ENCODE data around the gene FMN2. TPM values are rescaled to one million over a fixed set of nuclear protein-coding genes. Genes with fewer than 3 reads are reported as not detected.

The FMN2 gene
- 35.4 and 39.8 TPM in 2 replicates for total RNA-seq (2014; rRNA removed; shearing (Covaris generic))
- polyA plus RNA-seq (2015; cell fraction: cytosol; rRNA removed): 24.9 and 45.3 TPM in 2 replicates
- 11.7 and 13.8 TPM in 2 replicates for polyA plus RNA-seq (2015; cell fraction: nucleus; rRNA removed)

DNA sequence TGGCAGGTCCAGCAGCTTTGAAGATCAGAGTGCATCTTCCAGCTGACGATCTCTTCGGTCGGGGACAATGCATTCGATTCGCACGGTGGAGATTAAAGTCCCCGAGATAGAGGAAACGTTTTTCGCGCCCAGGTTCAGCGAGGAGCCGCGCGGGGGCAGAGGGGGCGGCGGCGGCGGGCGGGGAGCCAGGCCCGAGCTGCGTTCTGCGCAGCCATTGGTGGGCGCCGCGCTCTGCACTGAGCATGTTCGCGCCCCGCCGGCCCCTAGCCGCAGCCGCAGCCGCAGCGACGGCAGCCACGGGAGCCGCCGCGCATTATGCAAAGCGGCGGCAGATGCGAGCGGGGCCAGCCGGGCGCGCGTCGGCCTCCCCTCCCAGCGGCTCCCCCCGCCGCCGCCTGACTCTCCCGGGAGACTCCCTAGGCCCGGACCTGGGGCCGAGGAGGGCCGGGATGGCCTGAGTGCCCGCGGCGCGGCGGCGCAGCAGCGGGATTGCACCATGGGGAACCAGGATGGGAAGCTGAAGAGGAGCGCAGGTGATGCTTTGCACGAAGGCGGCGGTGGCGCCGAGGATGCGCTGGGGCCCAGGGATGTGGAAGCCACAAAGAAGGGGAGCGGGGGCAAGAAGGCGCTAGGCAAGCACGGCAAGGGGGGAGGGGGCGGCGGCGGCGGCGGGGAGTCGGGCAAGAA lies at the start of gene FMN2:
TSS of gene FMN2 (plus strand) at position 270 of the 687 bp plus-strand sequence. CDS start at position 497, 227 bp downstream.
- DNase-seq (ENCODE audit: low read depth, low spot score): peak; percentile 34
- in situ Hi-C loops (cut with HindIII; ENCODE audit: low pct_unique_long_range_greater_than_20kb, low sequenced_read_pairs): no loop called here

DNA sequence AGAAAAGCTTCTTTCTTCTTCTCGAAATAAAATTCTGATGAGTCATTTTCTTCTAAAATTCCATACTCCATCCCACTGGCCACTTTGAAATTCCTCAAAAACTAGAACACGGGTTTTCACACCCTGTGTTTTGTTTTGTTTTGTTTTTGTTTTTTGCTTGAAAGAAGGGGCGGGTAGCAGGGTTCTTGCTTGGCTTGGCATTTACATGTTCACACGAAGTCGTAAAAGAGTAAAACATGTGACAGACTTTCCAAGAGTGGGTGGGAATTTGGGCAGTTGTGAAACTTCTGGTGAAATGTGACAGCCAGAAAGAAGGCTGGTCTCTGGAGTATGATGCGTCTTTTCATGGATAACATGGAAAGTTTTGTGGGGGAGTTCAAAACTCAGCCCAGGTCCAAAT lies 47.1 kb upstream of the FMN2 start:
- in situ Hi-C loops (cut with HindIII; ENCODE audit: low pct_unique_long_range_greater_than_20kb, low sequenced_read_pairs): no loop called here

DNA sequence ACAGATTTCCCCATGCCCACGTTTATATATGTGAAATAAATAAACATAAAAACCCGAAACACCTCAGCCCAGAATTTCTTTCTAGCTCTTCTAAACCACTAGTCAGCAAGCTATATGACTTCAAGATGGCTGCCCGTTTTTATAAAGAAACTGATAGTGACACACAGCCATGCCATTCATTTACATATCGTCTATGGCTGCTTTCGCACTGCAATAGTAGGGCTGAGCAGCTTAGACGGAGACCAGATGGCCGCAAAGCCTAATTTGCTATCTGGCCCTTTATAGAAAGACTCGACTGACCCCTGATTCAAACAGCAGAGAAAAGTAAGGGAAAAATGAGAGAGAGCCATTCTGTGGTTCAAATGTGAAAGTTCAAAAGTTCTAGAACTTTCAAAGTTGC lies 45.7 kb upstream of the FMN2 start:
- in situ Hi-C loops (cut with HindIII; ENCODE audit: low pct_unique_long_range_greater_than_20kb, low sequenced_read_pairs): no loop called here
- DNase-seq (ENCODE audit: low read depth, low spot score): no peak

More for the DNA sequence above, 47.1 kb upstream of the FMN2 start:
- peak; percentile 19 for DNase-seq (ENCODE audit: low read depth, low spot score)

DNA sequence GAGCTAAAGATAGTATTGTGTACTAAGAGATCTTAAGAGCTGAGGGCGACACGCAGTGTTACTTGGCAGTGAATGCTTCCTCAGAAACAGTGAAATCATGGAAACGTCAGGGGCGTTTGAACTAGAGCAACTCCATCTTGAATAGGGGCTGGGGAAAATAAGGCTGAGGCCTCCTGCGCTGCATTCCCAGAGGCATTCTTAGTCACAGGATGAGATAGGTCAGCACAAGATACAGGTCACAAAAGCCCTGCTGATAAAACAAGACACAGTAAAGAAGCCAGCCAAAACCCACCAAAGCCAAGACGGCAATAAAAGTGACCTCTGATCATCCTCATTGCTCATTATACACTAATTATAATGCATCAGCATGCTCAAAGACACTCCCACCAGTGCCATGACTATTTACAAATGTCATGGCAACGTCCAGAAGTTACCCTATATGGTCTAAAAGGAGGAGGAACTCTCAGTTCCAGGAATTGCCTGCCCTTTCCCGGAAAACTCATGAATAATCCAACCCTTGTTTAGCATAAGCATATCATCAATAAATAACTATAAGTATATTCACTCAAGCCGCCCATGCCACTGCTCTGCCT lies 37.5 kb upstream of the FMN2 start:
- no peak for DNase-seq (ENCODE audit: low read depth, low spot score)
- in situ Hi-C loops (cut with HindIII; ENCODE audit: low pct_unique_long_range_greater_than_20kb, low sequenced_read_pairs): no loop called here

DNA sequence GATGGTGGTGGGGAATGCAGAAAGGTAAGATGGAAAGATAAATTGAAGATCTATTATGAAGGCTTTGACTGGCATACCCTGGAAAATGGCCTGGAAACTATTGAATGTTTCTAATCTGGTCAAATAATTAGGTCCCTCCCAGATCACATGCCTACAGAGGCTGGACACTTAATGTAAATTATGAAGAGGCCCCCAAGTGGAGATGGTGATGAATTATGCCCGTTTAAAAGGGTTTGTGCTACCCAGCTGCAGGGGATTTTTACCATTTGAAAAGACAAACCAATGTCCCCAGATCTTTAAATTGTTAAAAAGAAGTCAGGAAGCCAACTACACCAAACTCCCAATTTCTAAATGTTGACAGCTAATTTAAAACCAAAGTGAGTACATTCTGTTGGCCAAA lies 35.7 kb upstream of the FMN2 start:
- in situ Hi-C loops (cut with HindIII; ENCODE audit: low pct_unique_long_range_greater_than_20kb, low sequenced_read_pairs): no loop called here
- DNase-seq (ENCODE audit: low read depth, low spot score): peak; percentile 6

DNA sequence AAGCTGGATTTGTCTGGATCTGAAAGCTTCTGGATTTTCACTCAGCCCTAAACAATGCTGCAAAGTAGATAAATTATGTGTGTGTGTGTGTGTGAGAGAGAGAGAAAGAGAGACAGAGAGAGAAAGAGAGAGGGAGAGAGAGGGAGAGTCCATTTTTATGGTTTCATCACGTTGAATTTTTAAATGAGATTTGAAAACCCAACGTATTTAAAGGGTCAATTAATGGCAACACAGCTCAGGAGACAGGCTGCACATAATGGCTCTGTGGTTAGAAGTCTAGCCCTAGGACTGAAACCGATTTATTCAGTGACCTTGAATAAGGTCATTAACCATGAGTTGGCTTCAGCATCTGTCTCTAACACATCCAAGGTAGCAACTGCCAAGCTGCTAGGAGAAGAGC lies 35.3 kb upstream of the FMN2 start:
- no peak for DNase-seq (ENCODE audit: low read depth, low spot score)
- in situ Hi-C loops (cut with HindIII; ENCODE audit: low pct_unique_long_range_greater_than_20kb, low sequenced_read_pairs): no loop called here

DNA sequence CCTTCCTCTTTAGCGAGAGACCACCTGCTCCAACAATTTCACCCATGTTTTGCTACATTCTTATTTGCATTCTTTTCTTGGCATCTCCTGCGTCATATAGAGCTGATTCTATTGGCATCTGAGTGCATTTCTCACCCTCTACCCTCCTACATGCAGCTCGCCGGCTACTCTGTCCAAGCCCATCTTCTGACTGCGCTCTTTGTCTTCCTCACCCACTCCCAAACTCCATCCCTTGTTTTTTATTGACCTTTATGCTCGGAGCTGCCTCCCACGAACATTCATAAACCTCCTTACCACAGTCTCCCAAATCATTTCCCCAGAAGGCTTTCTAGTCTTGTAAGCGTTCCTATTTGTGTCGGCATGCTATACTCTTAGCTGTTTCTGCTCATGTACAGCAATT lies 33.6 kb upstream of the FMN2 start:
- in situ Hi-C loops (cut with HindIII; ENCODE audit: low pct_unique_long_range_greater_than_20kb, low sequenced_read_pairs): no loop called here
- DNase-seq (ENCODE audit: low read depth, low spot score): peak; percentile 52

DNA sequence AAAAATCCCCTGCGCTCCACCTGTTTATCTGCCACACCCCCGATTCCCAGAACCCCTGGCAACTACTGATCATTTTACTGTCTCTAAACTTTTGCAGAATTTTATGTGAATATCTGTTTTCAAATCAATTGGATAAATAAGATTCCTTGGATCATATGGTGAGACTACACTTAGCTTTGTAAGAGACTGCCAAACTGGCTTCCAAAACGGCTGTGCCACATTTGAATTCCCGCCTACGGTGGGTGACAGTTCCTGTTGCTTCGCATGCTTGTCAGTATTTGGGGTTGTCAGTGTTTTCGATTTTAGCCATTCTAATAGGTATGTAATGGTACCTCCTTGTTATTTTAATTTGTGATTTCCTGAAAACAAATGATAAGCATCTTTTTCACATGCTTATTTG lies 22.7 kb upstream of the FMN2 start:
- in situ Hi-C loops (cut with HindIII; ENCODE audit: low pct_unique_long_range_greater_than_20kb, low sequenced_read_pairs): no loop called here

DNA sequence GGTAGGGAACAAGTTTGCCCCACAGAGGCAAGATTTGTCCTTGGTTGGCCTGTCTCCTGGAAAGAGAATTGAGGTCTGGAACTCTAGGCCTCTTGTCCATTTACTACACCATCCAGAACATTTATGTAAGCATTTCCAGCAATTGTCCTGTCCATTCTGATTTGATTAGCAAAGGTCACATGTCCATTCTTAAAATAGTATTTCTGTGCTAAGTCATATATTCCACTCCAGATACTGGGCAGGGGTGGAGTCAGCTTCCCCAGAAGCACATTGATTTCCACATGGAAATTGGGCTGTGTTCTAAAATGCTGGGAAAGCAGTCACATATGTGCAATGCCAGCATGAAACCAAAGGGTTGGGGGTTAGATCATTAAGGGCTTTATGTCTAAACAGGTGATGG lies 21.5 kb upstream of the FMN2 start:
- no peak for DNase-seq (ENCODE audit: low read depth, low spot score)
- in situ Hi-C loops (cut with HindIII; ENCODE audit: low pct_unique_long_range_greater_than_20kb, low sequenced_read_pairs): no loop called here

More for the DNA sequence above, 22.7 kb upstream of the FMN2 start:
- no peak for DNase-seq (ENCODE audit: low read depth, low spot score)

DNA sequence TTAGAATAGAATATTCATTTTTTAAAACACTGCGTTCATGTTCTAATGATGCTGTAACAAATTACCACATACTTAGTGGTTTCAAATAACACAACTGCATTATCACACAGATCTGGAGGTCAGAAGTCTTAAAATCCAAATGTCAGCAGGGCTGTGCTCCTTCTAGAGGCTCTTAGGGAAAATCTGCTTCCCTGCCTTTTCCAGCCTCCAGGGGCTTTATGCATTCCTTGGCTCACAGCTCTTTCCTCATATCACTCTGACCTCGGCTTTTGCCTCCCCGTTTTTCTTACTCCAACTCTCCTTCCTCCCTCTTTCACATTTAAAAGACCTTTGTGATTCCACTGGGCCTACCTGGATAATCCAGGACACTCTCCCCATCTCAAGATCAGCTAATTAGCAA lies 18.6 kb upstream of the FMN2 start:
- DNase-seq (ENCODE audit: low read depth, low spot score): peak; percentile 9

DNA sequence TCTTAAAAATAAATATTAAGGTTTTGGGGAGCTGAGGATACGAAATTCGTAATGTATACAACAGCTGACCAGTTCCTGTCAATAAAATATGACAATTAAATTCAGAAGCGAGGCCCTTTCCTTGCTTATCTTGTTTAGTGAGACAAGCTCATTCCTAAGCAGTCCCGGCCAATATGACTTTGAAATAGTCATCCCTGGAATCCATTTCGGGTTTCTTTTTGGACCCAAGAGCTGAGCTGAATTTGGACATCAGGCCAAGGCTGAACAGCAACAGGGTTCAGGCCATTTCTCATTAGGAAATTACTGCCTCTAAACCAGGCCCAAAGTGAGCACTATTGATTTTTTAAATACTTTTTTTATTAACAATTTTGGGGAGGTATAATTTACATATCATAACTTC lies 17.3 kb upstream of the FMN2 start:
- DNase-seq (ENCODE audit: low read depth, low spot score): no peak
- in situ Hi-C loops (cut with HindIII; ENCODE audit: low pct_unique_long_range_greater_than_20kb, low sequenced_read_pairs): no loop called here

More for the DNA sequence above, 18.6 kb upstream of the FMN2 start:
- in situ Hi-C loops (cut with HindIII; ENCODE audit: low pct_unique_long_range_greater_than_20kb, low sequenced_read_pairs): no loop called here

DNA sequence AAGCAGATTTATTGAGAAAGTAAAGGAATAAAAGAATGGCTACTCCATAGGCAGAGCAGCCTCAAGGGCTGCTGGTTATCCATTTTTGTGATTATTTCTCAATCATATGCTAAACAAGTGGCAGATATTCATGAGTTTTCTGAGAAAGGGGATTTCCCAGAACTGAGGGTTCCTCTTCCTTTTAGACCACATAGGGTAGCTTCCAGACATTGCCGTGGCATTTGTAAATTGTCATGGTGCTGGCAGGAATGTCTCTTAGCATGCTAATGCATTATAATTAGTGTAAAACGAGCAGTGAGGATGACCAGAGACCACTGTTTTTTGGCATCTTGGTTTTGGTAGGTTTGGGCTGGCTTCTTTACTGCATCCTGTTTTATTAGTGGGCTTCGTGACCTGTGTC lies 16.8 kb upstream of the FMN2 start:
- no peak for DNase-seq (ENCODE audit: low read depth, low spot score)
- in situ Hi-C loops (cut with HindIII; ENCODE audit: low pct_unique_long_range_greater_than_20kb, low sequenced_read_pairs): no loop called here

DNA sequence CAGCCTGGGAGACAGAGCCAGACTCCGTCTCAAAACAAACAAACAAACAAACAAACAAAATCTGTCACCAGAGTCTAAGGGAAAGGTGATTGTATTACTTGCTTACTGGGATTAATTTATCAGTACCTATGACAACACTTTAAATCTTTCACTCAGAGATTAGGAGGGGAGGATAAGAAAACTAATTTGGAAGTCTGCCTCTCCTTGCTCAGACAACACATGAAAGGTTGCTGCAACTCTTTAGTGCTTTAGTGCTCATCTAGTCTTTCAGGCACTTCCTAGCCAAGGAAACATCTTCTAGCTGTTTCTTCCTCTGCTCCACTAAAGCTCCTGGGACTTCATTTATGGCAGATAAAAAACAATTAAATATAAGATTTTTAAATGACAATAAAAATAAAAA lies 7.3 kb upstream of the FMN2 start:
- in situ Hi-C loops (cut with HindIII; ENCODE audit: low pct_unique_long_range_greater_than_20kb, low sequenced_read_pairs): no loop called here
- no peak for DNase-seq (ENCODE audit: low read depth, low spot score)

DNA sequence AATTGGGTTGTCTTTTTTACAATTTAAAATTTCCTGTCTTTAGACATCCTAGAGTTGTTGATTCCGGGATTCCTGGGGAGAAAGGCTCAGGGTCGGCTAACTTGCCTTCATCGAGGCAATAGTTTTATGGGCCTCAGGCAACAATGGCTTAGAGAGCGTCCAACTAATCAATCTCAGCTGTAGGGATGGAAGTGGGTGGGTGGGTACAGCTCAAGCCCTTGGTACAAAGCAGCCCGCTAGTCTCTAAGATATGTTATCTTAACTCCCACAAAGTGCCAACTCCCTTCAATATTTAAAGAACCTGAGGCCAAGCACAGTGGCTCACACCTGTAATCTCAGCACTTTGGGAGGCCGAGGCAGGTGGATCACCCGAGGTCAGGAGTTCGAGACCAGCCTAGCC lies 6.9 kb upstream of the FMN2 start:
- in situ Hi-C loops (cut with HindIII; ENCODE audit: low pct_unique_long_range_greater_than_20kb, low sequenced_read_pairs): no loop called here
- no peak for DNase-seq (ENCODE audit: low read depth, low spot score)

DNA sequence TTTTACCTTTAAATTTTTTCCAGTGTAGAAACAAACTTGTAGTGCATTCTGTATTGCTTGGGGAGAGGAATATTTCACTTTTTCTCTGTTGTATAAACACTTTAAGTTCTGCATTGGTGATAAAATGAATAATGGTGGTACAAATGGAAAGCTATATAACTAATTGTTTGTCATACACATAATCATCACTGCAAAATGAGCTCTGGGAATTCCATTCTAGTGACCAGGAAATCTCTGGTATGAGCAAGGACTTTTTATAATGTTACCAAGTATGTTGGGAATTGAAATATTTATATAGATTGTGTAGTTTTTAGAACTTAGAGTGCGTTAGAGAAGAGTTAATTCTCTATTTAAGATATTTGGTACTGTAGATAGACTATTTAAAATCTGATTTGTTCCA lies 5.0 kb upstream of the FMN2 start:
- in situ Hi-C loops (cut with HindIII; ENCODE audit: low pct_unique_long_range_greater_than_20kb, low sequenced_read_pairs): no loop called here
- no peak for DNase-seq (ENCODE audit: low read depth, low spot score)

DNA sequence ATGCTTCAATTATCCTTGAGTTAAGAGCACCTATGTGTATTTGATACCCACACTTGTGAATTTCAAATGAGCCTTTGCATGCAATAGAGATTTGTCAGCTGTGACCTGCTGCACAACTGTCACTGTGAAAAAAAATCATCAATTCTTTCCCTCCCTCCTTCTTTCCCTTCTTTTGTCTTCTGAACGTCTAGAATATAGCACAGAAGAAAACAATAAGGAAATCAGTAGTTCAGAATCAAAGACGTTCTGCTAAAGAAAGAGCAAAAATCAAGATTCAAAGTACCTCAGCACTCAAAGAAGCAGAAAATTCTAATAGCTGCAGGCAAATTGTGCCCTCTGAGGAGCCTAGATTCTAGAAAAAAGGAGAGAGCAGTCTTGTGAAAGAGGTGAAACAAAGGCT lies 1.7 kb upstream of the FMN2 start:
- peak; percentile 32 for DNase-seq (ENCODE audit: low read depth, low spot score)
- in situ Hi-C loops (cut with HindIII; ENCODE audit: low pct_unique_long_range_greater_than_20kb, low sequenced_read_pairs): no loop called here

DNA sequence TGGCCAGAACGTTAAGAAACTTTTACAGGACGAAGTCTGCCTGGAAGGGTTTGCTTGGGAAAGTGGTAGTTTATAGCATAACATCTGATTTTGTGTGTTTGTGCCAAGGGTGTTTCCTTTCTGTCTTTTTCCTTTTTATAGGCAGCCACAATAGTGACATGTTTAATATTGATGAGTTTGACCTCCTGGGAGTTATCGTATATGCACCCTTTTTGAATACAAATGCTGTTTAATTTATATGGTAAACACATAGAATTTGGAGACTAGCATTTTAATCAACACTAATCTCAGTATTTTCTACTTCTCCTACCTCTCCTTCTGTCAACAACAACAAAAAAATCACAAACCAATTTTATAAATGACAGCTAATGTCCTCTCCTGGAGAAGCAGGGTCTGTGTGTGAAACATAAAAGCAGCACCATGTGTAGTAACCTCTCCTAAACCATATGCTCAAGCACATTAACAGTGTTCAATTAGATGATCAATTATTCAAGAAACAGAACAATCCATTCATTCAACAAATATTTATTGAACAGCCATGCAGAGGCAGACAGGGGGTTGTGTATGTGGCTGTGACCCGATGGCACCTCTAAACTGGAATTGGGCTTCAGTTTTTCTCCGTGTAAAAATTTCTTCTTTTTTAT lies 604 bp upstream of the FMN2 start:
- in situ Hi-C loops (cut with HindIII; ENCODE audit: low pct_unique_long_range_greater_than_20kb, low sequenced_read_pairs): no loop called here
- DNase-seq (ENCODE audit: low read depth, low spot score): no peak

DNA sequence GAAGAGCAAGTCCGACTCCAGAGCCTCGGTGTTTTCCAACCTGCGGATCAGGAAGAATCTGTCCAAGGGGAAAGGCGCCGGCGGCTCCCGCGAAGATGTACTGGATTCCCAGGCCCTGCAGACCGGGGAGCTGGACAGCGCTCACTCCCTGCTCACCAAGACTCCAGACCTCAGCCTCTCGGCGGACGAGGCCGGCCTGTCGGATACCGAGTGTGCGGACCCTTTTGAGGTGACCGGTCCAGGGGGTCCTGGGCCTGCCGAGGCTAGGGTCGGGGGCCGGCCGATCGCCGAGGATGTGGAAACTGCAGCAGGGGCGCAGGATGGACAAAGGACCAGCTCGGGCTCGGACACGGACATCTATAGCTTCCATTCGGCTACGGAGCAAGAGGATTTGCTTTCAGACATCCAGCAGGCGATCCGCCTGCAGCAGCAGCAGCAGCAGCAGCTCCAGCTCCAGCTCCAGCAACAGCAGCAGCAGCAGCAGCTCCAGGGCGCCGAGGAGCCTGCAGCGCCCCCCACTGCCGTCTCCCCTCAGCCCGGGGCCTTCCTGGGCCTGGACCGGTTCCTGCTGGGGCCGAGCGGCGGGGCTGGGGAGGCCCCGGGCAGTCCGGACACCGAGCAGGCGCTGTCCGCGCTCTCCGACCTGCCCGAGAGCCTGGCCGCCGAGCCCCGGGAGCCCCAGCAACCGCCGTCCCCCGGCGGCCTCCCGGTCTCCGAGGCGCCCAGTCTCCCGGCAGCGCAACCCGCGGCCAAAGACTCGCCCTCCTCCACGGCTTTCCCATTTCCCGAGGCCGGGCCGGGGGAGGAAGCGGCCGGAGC lies 827 bp downstream of the FMN2 start:
- DNase-seq (ENCODE audit: low read depth, low spot score): peak; percentile 13
- in situ Hi-C loops (cut with HindIII; ENCODE audit: low pct_unique_long_range_greater_than_20kb, low sequenced_read_pairs): no loop called here
